ENCODE results near the gene VSIG2.

The VSIG2 gene

GRCh38 chr11:124751741-124752470, at the start of gene VSIG2:
VSIG2 (minus strand) TSS chr11:124752255; CDS start chr11:124752137, 118 bp downstream.
- TF ChIP-seq CTCF (IDR thresholded peaks at IDR 0.05) = no peak

GRCh38 chr11:124801014-124801413, 49.0 kb upstream of the VSIG2 start:
- TF ChIP-seq CTCF (IDR thresholded peaks at IDR 0.05) = no peak

- TF ChIP-seq CTCF (IDR thresholded peaks at IDR 0.05) = no peak
Observed at GRCh38 chr11:124800226-124800929, 48.3 kb upstream of the VSIG2 start, which contains the start of gene MSANTD2. MSANTD2 (minus strand) TSS chr11:124800406; CDS start chr11:124800380, 26 bp downstream.

- TF ChIP-seq CTCF (IDR thresholded peaks at IDR 0.05) = no peak
Observed at GRCh38 chr11:124799348-124800225, 47.5 kb upstream of the VSIG2 start.

- no peak for TF ChIP-seq CTCF (IDR thresholded peaks at IDR 0.05)
Observed at GRCh38 chr11:124798991-124799347, 46.9 kb upstream of the VSIG2 start.

GRCh38 chr11:124796312-124796711, 44.3 kb upstream of the VSIG2 start:
- TF ChIP-seq CTCF (IDR thresholded peaks at IDR 0.05) = no peak

Data from LNCAP (cell line).